ENCODE results near the gene PFKFB3.

DNA sequence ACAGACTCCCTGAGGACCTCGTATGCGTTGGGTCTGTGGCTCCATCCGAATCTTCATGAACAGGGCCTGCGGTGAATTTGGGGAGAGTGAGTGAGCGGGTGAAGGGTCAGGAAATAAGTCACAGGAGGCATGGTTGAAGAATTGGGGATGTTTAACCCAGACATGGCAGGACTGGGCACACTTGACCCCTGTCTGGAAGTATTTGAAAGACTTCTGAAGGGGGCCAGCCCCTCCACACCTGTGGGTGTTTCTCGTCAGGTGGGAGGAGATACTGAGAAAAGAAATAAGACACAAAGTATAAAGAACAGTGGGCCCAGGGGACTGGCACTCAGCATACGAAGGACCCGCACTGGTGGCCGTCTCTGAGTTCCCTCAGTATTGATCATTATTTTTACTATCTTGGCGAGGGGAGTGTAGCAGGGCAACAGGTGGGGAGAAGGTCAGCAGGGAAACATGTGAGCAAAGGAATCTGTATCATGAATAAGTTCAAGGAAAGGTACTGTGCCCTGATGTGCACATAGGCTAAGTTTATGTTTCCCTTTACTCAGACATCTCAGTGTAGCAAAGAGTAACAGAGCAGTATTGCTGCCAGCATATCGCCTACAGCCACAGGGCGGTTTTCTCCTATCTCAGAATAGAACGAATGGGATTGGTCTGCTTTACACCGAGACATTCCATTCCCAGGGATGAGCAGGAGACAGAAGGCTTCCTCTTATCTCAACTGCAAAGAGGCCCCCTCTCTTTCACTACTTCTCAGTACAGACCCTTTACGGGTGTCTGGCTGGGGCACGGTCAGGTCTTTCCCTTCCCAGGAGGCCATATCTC is 38.2 kb upstream of the PFKFB3 start:
- TF ChIP-seq, protein P1, sequence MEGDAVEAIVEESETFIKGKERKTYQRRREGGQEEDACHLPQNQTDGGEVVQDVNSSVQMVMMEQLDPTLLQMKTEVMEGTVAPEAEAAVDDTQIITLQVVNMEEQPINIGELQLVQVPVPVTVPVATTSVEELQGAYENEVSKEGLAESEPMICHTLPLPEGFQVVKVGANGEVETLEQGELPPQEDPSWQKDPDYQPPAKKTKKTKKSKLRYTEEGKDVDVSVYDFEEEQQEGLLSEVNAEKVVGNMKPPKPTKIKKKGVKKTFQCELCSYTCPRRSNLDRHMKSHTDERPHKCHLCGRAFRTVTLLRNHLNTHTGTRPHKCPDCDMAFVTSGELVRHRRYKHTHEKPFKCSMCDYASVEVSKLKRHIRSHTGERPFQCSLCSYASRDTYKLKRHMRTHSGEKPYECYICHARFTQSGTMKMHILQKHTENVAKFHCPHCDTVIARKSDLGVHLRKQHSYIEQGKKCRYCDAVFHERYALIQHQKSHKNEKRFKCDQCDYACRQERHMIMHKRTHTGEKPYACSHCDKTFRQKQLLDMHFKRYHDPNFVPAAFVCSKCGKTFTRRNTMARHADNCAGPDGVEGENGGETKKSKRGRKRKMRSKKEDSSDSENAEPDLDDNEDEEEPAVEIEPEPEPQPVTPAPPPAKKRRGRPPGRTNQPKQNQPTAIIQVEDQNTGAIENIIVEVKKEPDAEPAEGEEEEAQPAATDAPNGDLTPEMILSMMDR (IDR thresholded peaks at IDR 0.05; ENCODE audit: low read depth, low read length, poor library complexity, severe bottlenecking), result no peak
- no peak for TF ChIP-seq EZH2phosphoT487 (IDR thresholded peaks at IDR 0.05; ENCODE audit: borderline replicate concordance, low read length)
